HFFc6 (cell line): Measurements from ENCODE around the gene USP3. TPM values are rescaled to one million over a fixed set of nuclear protein-coding genes. Genes with fewer than 3 reads are reported as not detected.
A peak's percentile ranks its signal among the peaks of the same experiment; 100 is the strongest.
"Not testable (repeated sequence)": the region's sequence is repeated elsewhere in the genome, so short reads cannot be mapped to it uniquely, and the experiment has no call there.

Experiments
- DNase-seq: peaks from one replicate; pipeline ENCODE4 v3.0.0-alpha.2; 2018
- H3K27ac Mint-ChIP-seq: 2 replicates; pipeline ENCODE4 v1.8.0; 2020; ENCODE audit warnings: mild to moderate bottlenecking, mixed read lengths
- H3K27me3 Mint-ChIP-seq: 2 replicates; pipeline ENCODE4 v1.8.0; 2021; ENCODE audit warnings: mild to moderate bottlenecking, moderate library complexity, mixed read lengths; ENCODE audit not compliant: insufficient read depth
- H3K36me3 Mint-ChIP-seq: 2 replicates; pipeline ENCODE4 v1.8.0; 2021; ENCODE audit warnings: low read depth, mixed read lengths
- H3K4me1 Mint-ChIP-seq: 2 replicates; pipeline ENCODE4 v1.8.0; 2020; ENCODE audit warnings: low read depth, mixed read lengths
- H3K4me3 Mint-ChIP-seq: 2 replicates; pipeline ENCODE4 v1.8.0; 2020; ENCODE audit warnings: mild to moderate bottlenecking, moderate library complexity, mixed read lengths
- H3K9me3 Mint-ChIP-seq: 2 replicates; pipeline ENCODE4 v1.8.0; 2020; ENCODE audit warnings: mild to moderate bottlenecking, mixed read lengths
- CTCF ChIP-seq: fragments of 200-600 bp; sonication (generic); IDR thresholded peaks from 2 replicates; pipeline ENCODE4 v1.5.0; 2021; ENCODE audit warnings: antibody characterized with exemption, mild to moderate bottlenecking
- total RNA-seq, 6 experiments: library from RNA; stranded (reverse); fragmentation: NEBNext Ultra II Directional; extraction: Animal tissue kit (Norgen Biotek cat#: 25700); gene quantifications; 2 replicates in 1 of 6; 3 replicates in 5 of 6; pipeline ENCODE4 v1.2.3, GENCODE V29; 2021

Gene USP3
- total RNA-seq, 6 experiments from 2014 or later = 16.8 to 26.2 (median 23.1) TPM

GRCh38 chr15:63528138-63528659, 23.8 kb downstream of the USP3 start:
- H3K9me3 Mint-ChIP-seq = no peaks in the 10 kb centered on the region
- no peak for DNase-seq
- no peaks in the 10 kb centered on the region for H3K36me3 Mint-ChIP-seq
- H3K27ac Mint-ChIP-seq = no peak overlapping the region
- H3K4me3 Mint-ChIP-seq = no peak overlapping the region
- H3K4me1 Mint-ChIP-seq = peaks cover 59% of the 10 kb centered on the region
- TF ChIP-seq CTCF = no peak
- no peaks in the 10 kb centered on the region for H3K27me3 Mint-ChIP-seq

- TF ChIP-seq CTCF = no peak
- Mint-ChIP-seq H3K27ac (no peak overlapping the region), H3K27me3 (no peaks in the 10 kb centered on the region), H3K36me3 (no peaks in the 10 kb centered on the region), H3K4me3 (no peak overlapping the region), H3K4me1 (peaks cover 39% of the 10 kb centered on the region), H3K9me3 (no peaks in the 10 kb centered on the region)
- no peak for DNase-seq
Measured at GRCh38 chr15:63530235-63530634, 25.8 kb downstream of the USP3 start.

GRCh38 chr15:63530752-63531299, 26.4 kb downstream of the USP3 start:
- no peaks in the 10 kb centered on the region for H3K27me3 Mint-ChIP-seq
- TF ChIP-seq CTCF = no peak
- H3K9me3 Mint-ChIP-seq = no peaks in the 10 kb centered on the region
- H3K27ac Mint-ChIP-seq = no peak overlapping the region
- no peaks in the 10 kb centered on the region for H3K36me3 Mint-ChIP-seq
- no peak for DNase-seq
- H3K4me3 Mint-ChIP-seq = no peak overlapping the region
- H3K4me1 Mint-ChIP-seq = peaks cover 37% of the 10 kb centered on the region

GRCh38 chr15:63531586-63531985, 27.2 kb downstream of the USP3 start:
- no peaks in the 10 kb centered on the region for H3K36me3 Mint-ChIP-seq
- H3K4me1 Mint-ChIP-seq = peaks cover 33% of the 10 kb centered on the region
- DNase-seq = no peak
- no peak overlapping the region for H3K4me3 Mint-ChIP-seq
- no peaks in the 10 kb centered on the region for H3K9me3 Mint-ChIP-seq
- TF ChIP-seq CTCF = peak; percentile 30; the same call in 1 of the 2 replicates
- H3K27ac Mint-ChIP-seq = no peak overlapping the region
- H3K27me3 Mint-ChIP-seq = no peaks in the 10 kb centered on the region

- Mint-ChIP-seq H3K27ac (no peak overlapping the region), H3K9me3 (no peaks in the 10 kb centered on the region)
- DNase-seq = no peak
Measured at GRCh38 chr15:63532307-63532744, 27.9 kb downstream of the USP3 start.

DNA sequence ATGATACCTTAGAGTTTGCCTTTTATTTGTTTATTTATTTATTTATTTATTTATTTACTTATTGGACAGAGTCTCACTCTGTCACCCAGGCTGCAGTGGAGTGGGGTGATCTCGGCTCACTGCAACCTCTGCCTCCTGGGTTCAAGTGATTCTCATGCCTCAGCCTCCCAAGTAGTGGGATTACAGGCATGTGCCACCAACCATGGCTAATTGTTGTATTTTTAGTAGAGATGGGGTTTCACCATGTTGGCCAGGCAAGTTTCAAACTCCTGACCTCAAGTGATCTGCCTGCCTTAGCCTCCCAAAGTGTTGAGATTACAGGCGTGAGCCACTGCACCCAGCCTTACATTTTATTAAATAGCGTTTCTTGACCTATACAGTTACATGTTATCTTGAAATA, 30.5 kb downstream of the USP3 start:
- H3K4me3 Mint-ChIP-seq, H3K27ac Mint-ChIP-seq, H3K27me3 Mint-ChIP-seq, H3K36me3 Mint-ChIP-seq, H3K9me3 Mint-ChIP-seq, DNase-seq: not testable (repeated sequence)
- peaks cover 18% of the 10 kb centered on the region; the same call in 1 of the 2 replicates for H3K4me1 Mint-ChIP-seq

More at GRCh38 chr15:63532307-63532744, 27.9 kb downstream of the USP3 start:
- no peaks in the 10 kb centered on the region for H3K36me3 Mint-ChIP-seq
- no peaks in the 10 kb centered on the region for H3K27me3 Mint-ChIP-seq
- no peak overlapping the region for H3K4me3 Mint-ChIP-seq
- peaks cover 29% of the 10 kb centered on the region for H3K4me1 Mint-ChIP-seq
- TF ChIP-seq CTCF = no peak
